GM06990 (cell line): ENCODE data around the gene GDF7.

ENCODE experiments used
- DNase-seq: peaks from one replicate; pipeline ENCODE4 v3.0.0-alpha.2; 2011; ENCODE audit not compliant: insufficient read length; ENCODE audit errors: extremely low read depth
- H3K27me3 ChIP-seq: replicated peaks from 2 replicates; pipeline ENCODE4 v1.6.0; 2011; ENCODE audit warnings: low read length; ENCODE audit not compliant: control insufficient read depth, insufficient read depth
- H3K36me3 ChIP-seq: 2 replicates; pipeline ENCODE4 v1.5.1; 2011; ENCODE audit warnings: low read length; ENCODE audit not compliant: control insufficient read depth, insufficient read depth
- H3K4me3 ChIP-seq: replicated peaks from 2 replicates; pipeline ENCODE4 v1.5.1; 2011; ENCODE audit warnings: low read depth, mild to moderate bottlenecking, control low read depth, low read length
- TF ChIP-seq, protein P1 (sequence below): IDR thresholded peaks from 2 replicates; pipeline ENCODE4 v1.5.1; 2011; ENCODE audit warnings: low read length, control low read depth, mild to moderate bottlenecking, inconsistent platforms; ENCODE audit not compliant: insufficient read depth, poor library complexity, severe bottlenecking

GDF7 gene

DNA sequence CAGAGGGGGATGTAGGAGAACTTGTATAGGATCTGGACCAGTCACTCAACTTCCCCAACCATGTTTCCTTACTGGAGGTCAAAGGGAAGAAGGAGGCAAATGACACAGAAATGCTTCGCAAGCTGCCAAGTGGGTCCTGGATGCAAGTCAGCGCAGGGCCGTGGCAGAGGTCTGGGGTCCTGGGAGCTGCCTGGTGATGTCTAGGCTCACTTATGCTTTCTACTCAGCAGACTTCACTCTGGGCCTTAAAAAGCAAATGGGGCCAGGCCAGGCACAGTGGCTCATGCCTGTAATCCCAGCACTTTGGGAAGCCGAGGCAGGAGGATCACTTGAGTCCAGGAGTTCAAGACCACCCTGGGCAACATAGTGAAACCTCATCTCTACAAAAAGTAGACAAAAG, 36.0 kb upstream of the GDF7 start:
- Histone ChIP-seq H3K27me3 (no peaks in the 10 kb centered on the region), H3K36me3 (no peaks in the 10 kb centered on the region), H3K4me3 (no peak overlapping the region)
- TF ChIP-seq, protein P1, sequence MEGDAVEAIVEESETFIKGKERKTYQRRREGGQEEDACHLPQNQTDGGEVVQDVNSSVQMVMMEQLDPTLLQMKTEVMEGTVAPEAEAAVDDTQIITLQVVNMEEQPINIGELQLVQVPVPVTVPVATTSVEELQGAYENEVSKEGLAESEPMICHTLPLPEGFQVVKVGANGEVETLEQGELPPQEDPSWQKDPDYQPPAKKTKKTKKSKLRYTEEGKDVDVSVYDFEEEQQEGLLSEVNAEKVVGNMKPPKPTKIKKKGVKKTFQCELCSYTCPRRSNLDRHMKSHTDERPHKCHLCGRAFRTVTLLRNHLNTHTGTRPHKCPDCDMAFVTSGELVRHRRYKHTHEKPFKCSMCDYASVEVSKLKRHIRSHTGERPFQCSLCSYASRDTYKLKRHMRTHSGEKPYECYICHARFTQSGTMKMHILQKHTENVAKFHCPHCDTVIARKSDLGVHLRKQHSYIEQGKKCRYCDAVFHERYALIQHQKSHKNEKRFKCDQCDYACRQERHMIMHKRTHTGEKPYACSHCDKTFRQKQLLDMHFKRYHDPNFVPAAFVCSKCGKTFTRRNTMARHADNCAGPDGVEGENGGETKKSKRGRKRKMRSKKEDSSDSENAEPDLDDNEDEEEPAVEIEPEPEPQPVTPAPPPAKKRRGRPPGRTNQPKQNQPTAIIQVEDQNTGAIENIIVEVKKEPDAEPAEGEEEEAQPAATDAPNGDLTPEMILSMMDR = no peak
- no peak for DNase-seq

GRCh38 chr2:20631617-20632307, 35.2 kb upstream of the GDF7 start:
- TF ChIP-seq, protein P1 = no peak
- DNase-seq = no peak
- no peaks in the 10 kb centered on the region for H3K27me3 ChIP-seq
- H3K4me3 ChIP-seq = no peak overlapping the region
- no peaks in the 10 kb centered on the region for H3K36me3 ChIP-seq

DNA sequence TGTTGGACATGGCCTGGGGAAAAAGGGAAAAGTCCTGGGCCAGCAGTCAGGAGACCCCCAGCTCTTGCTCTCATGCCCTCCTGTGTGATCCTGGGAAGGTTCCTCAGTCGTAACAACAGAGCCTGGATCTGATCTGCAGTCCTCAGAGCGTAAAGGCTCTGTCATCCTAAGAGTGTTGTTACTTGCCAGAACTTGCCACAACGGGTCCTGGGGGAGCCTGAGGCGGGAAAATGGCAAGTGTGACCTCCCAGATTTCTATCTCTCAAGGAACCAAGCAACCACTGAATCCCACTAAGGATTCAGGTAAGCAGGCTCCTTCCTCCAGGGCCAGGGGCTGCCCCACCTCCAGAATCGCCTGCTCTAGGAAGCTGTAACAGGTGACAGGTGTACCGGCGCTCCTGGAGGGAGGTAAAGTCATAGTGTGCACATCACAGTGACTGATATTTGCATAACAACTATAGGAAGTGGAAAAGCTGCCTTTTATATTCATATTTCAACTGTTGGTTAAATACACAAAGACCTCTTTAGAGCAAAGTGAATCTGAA, 34.4 kb upstream of the GDF7 start:
- Histone ChIP-seq H3K36me3 (no peaks in the 10 kb centered on the region), H3K4me3 (no peak overlapping the region), H3K27me3 (no peaks in the 10 kb centered on the region)
- DNase-seq = no peak
- TF ChIP-seq, protein P1 = no peak

DNA sequence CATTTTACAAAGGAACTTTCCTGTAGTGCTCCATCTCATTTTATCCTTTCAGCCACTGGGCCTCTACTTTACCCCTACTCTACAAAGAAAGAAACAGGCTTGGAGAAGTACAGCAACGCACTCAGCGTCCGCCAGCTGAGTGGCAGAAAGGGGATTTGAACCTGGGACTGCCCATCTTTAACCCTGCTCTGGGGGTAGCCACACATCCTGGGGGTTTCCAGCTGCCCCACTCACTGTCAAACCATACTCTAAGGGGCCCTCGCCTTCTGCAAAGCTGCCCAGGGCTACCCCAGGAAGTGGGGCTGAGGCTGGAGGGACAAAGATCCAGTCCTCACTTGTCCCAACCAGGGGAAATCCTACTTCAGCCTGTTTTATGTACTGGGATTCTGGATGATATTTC, 33.9 kb upstream of the GDF7 start:
- Histone ChIP-seq H3K4me3 (no peak overlapping the region), H3K36me3 (peaks cover under 1% of the 10 kb centered on the region), H3K27me3 (no peaks in the 10 kb centered on the region)
- no peak for DNase-seq
- TF ChIP-seq, protein P1 = no peak

GRCh38 chr2:20633794-20634506, 33.0 kb upstream of the GDF7 start:
- no peaks in the 10 kb centered on the region for H3K27me3 ChIP-seq
- no peak overlapping the region for H3K4me3 ChIP-seq
- peaks cover 2% of the 10 kb centered on the region for H3K36me3 ChIP-seq
- DNase-seq = peak; percentile 54
- TF ChIP-seq, protein P1 = peak; percentile 12
